GM18951 (cell line): ENCODE results near the gene RAPGEF2.
"Not testable (repeated sequence)": the region's sequence is repeated elsewhere in the genome, so short reads cannot be mapped to it uniquely, and the experiment has no call there.

ENCODE experiments used
- POLR2A ChIP-seq: IDR thresholded peaks from 4 replicates; pipeline ENCODE4 v1.6.1; 2011; ENCODE audit warnings: mild to moderate bottlenecking; ENCODE audit not compliant: insufficient read length, insufficient read depth; ENCODE audit errors: extremely low read depth
- in situ Hi-C: fragments of 300-500 bp; cut with MboI; formaldehyde crosslinking; loops from one replicate; pipeline ENCODE4 v1.12.0; 2022; ENCODE audit warnings: low sequenced_read_pairs, mixed read lengths, inconsistent platforms; ENCODE audit not compliant: unreplicated experiment

RAPGEF2 gene

GRCh38 chr4:159150821-159151390, 48.0 kb downstream of the RAPGEF2 start:
- in situ Hi-C loops = no loop called here
- TF ChIP-seq POLR2A = no peak

- no peak for TF ChIP-seq POLR2A
- in situ Hi-C loops = no loop called here
Observed at GRCh38 chr4:159151689-159152088, 48.8 kb downstream of the RAPGEF2 start.

- TF ChIP-seq POLR2A = no peak
- in situ Hi-C loops = no loop called here
Observed at GRCh38 chr4:159152181-159152580, 49.3 kb downstream of the RAPGEF2 start.

- no peak for TF ChIP-seq POLR2A
- in situ Hi-C loops = no loop called here
Observed at GRCh38 chr4:159153669-159154068, 50.8 kb downstream of the RAPGEF2 start.

GRCh38 chr4:159155119-159155518, 52.2 kb downstream of the RAPGEF2 start:
- in situ Hi-C loops = no loop called here
- TF ChIP-seq POLR2A = no peak

GRCh38 chr4:159158083-159158617, 55.3 kb downstream of the RAPGEF2 start:
- TF ChIP-seq POLR2A = no peak

GRCh38 chr4:159158985-159159384, 56.1 kb downstream of the RAPGEF2 start:
- TF ChIP-seq POLR2A = no peak
- in situ Hi-C loops = no loop called here

More at GRCh38 chr4:159158083-159158617, 55.3 kb downstream of the RAPGEF2 start:
- in situ Hi-C loops = no loop called here

- TF ChIP-seq POLR2A = no peak
- in situ Hi-C loops = no loop called here
Observed at GRCh38 chr4:159159611-159160010, 56.7 kb downstream of the RAPGEF2 start.

- TF ChIP-seq POLR2A = no peak
- in situ Hi-C loops = no loop called here
Observed at GRCh38 chr4:159160242-159160641, 57.4 kb downstream of the RAPGEF2 start.

- in situ Hi-C loops = not testable (repeated sequence)
Observed at GRCh38 chr4:159161436-159161835, 58.6 kb downstream of the RAPGEF2 start.

- in situ Hi-C loops = no loop called here
- TF ChIP-seq POLR2A = no peak
Observed at GRCh38 chr4:159162576-159162975, 59.7 kb downstream of the RAPGEF2 start.

GRCh38 chr4:159163521-159163920, 60.6 kb downstream of the RAPGEF2 start:
- in situ Hi-C loops = no loop called here
- no peak for TF ChIP-seq POLR2A

- in situ Hi-C loops = no loop called here
Observed at GRCh38 chr4:159169404-159170302, 66.8 kb downstream of the RAPGEF2 start.

GRCh38 chr4:159171287-159171686, 68.4 kb downstream of the RAPGEF2 start:
- TF ChIP-seq POLR2A = no peak
- in situ Hi-C loops = no loop called here

More at GRCh38 chr4:159169404-159170302, 66.8 kb downstream of the RAPGEF2 start:
- TF ChIP-seq POLR2A = no peak
